ENCODE measurements around the gene CYB5R2.

Gene CYB5R2

DNA sequence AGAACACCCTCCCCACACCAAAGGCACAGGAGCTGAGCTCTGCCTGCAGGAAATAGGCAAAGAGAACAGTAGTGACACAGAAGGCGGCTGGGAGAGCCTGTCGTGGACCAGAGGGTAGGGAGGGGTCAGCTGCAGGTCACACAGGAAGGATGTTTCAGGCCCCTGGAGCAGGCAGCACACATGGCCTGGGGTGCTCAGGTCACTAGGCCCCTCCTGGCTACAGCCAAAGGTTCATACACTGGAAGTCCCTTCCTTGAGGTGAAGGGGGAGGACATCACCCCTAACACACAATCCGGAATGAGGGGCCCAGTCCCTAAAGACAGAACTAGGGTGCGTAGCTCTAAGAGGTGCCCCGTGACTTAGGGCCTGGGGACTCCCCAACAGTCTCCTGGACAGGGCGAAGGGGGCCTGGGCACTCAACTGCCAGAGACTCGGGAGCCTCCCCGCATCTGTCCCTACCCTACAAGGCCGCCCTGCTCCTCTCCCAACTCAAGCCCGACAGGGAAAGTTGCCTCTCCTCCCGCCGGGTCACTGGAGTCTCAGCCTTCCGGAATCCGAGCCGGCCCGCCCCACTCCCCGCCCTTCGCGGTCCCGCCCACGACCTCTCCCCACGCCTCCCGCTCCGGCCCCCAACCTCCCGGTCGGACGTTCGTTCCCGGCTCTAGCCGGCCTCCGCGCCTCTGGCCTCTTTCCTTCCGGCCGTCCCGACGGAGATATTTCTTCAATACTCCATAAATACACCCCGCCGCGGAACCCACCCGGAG, at the start of gene CYB5R2:
Gene CYB5R2 (minus strand): TSS at position 541 of the 764 bp plus-strand sequence. CDS start 675 bp downstream, outside the sequence.
- DNase-seq (ENCODE audit: low read depth): no peak

DNA sequence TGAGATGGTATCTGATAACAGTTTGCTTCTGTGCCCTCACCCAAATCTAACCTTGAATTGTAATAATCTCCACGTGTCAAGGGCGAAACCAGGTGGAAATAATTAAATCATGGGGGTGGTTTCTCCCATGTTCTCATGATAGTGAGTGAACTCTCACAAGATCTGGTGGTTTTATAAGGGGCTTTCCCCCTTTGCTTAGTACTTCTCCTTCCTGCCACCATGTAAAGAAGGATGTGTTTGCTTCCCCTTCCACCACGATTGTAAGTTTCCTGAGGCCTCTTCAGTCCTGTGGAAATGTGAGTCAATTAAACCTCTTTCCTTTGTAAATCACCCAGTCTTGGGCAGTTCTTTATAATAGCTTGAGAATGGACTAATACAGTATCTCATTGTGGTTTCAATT, 41.5 kb upstream of the CYB5R2 start:
- DNase-seq (ENCODE audit: low read depth): no peak

- no peak for DNase-seq (ENCODE audit: low read depth)
Measured at GRCh38 chr11:7706377-7706776, 33.1 kb upstream of the CYB5R2 start, which contains the start of gene OVCH2. TSS of gene OVCH2 (minus strand) at chr11:7706477. CDS start at chr11:7706394, 83 bp downstream.

DNA sequence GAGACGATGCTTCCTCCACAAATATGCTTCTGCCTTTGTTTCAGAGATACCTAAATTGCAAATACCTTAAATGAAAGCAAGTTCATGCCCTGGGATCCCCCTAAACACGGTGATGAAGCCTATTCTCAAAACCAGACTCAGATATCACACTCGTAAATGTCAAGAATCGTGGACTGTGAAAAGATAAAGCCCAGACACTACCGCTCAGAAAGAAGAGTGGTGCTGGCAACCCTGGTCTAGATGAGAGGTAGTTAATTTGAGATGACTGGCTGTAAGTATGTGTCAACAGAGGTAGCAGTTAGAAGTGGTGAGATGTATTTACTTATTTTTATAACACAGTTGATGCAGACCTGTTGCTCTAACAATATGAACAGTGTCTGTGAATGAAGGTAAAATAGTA, 30.4 kb upstream of the CYB5R2 start:
- DNase-seq (ENCODE audit: low read depth): no peak

DNA sequence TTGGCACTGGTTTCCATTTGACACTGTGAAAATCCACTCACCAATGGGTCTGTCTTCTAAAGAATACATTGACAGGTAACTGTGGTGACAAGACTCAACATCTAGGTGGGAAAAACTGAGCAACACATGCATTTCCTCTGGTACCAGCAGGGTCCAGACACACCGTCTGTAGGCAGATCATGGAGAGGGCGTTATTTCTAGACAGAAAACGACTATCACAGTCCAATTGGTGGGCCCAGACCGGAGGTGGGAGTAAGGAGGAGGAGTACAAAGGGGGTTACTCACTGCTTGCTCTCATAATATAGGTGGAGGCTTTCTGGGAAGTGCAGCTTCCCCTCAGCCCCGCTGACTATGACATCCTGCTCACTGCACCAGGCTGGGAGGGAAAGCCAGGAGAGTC, 23.1 kb upstream of the CYB5R2 start:
- no peak for DNase-seq (ENCODE audit: low read depth)

DNA sequence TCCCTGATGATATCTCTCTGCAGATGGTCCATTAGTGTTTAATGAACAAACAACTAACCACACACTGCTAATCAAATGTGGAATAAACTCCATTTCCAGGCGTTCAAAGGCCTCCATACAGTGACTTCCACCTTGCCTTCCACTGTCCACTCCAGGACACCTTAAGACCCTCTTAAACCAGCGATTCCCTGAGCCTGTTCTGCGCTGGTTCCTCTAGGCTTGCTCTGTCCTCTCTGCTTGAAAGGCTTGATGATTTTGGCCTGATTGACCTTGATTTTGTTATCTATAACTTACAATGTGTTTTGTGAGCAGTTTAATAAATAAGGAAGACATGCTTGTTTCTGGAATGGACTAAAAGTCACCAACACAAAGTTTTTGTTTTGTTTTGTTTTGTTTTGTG, 20.9 kb upstream of the CYB5R2 start:
- no peak for DNase-seq (ENCODE audit: low read depth)

- no peak for DNase-seq (ENCODE audit: low read depth)
Measured at GRCh38 chr11:7692426-7692825, 19.1 kb upstream of the CYB5R2 start.

DNA sequence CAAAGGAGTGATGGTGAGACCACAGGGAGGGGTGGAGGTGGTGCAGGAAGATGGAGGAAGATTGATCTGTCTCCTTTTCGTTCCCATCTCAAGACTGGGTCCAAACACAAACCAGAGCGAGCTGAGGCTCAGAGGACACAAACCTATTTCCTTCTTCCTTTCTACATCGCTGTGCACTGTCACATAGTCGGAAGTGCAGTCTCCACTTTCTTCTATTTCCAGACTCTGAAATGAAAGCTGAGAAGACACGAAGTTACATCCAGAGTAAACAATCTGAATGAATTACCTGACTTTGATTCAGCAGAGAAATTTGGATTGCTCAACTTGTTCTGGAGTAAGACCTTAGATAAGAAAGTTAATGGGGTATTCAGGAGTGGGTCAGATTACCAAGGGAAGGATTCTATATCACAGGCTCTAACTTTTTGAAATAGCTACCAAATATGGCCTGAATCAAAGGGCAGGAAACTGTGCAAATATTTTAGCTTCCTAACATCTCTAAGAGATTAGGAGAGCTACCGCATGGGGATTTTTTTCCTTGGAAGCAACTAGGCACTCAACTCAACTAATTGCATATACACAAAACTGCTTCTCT, 18.6 kb upstream of the CYB5R2 start:
- no peak for DNase-seq (ENCODE audit: low read depth)

- no peak for DNase-seq (ENCODE audit: low read depth)
Measured at GRCh38 chr11:7690648-7691047, 17.3 kb upstream of the CYB5R2 start.

DNA sequence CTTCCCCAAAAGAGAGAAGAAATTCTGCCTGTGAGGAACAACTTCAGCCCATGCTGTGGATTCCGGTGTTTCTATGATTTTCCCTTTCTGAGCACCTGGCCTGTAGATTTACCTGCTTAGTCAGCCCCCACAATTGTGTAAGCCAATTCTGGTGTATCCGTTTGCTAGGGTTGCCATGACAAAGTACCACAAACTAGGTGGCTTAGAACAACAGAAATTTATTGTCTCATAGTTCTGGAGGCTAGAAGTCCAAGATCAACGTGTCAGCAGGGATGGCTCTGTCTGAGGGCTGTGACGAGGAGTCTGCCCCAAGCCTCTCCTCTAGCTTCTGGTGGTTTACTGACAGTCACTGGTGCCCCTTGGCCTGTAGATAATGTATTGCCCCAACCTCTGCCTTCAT, 15.9 kb upstream of the CYB5R2 start:
- no peak for DNase-seq (ENCODE audit: low read depth)

DNA sequence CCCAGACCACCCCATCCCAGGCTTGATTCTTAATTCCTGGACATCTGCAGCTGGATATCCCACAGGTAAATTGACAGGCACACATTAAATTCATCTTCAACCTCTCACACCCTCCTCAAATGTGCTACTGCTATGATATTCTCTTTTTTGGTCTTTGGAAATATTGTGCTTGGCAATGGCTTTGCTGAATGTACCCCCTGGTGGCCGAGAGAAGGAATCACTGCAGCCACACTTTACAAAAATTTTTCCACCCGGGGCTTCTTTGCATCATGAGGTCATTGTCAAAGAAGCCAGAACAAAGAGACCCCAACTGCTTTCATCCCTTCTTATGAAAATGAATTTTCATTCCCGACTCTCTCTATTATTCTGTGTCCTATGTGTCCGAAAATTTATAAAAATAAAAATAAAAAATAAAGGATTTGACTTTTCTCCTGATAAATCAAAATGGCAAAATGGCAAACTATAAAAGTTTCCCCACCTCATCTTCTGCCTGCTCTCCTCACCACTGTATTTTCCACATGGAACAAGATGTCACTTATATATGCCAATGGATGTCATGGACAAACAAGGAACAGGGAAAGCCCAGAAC, 15.0 kb upstream of the CYB5R2 start:
- DNase-seq (ENCODE audit: low read depth): no peak

DNA sequence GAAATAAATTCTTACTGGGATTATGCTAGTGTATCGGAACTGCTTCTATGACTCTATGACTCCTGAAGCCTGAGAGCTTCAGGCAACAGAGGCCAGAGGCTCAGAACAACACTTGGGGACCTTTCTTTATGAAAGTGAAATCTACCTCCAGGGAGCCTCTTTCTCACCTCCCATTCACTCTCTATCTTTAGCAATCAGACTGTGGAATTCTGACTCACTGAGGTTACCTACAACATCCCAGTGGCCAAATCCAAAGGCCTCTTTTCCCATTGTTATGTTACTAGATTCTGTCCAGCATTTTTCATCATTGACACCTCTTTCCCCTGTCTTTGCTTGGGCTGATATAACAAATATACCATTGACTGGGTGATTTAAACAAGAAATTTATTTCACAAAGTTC, 14.1 kb upstream of the CYB5R2 start:
- DNase-seq (ENCODE audit: low read depth): no peak

- DNase-seq (ENCODE audit: low read depth): no peak
Measured at GRCh38 chr11:7686761-7687160, 13.5 kb upstream of the CYB5R2 start.

GRCh38 chr11:7683571-7683970, 10.3 kb upstream of the CYB5R2 start:
- DNase-seq (ENCODE audit: low read depth): no peak

- no peak for DNase-seq (ENCODE audit: low read depth)
Measured at GRCh38 chr11:7677796-7678201, 4.5 kb upstream of the CYB5R2 start.

- no peak for DNase-seq (ENCODE audit: low read depth)
Measured at GRCh38 chr11:7677071-7677470, 3.8 kb upstream of the CYB5R2 start.

GRCh38 chr11:7675631-7676030, 2.3 kb upstream of the CYB5R2 start:
- no peak for DNase-seq (ENCODE audit: low read depth)

DNA sequence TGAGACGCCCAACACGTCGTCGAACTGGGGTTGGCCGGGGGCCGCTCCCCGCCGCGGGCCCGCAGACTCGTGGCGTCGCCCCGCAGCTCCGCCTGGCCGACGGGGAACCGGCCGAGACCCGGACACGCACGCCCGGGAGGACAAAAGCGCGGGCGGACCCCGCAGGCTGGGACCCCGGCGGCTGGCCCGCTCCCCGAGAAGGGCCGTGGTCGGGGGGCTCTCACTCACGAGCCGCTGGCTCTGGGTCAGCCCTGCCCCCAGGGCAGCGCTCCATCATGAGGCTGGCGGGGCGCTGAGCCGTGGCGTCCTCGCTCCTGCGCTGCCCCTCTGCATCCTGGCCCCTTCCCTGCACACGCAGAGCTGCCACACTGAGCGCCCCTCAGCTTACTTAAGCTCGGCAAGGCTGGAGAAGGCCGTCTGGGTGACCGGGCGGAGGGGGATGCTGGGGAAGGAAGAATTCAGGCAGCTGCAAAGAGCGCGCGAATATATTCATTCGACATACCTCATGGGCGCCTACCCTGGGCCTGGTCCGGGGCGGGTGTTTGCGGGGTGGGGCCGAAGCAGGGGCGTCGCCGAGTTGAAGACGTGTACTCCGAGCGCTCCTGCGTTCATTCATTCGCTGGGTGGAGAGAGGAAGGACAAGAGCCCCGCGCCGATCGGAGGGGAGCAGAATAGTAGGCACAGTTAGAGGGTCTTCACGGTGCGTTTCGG, 579 bp upstream of the CYB5R2 start:
- no peak for DNase-seq (ENCODE audit: low read depth)

DNA sequence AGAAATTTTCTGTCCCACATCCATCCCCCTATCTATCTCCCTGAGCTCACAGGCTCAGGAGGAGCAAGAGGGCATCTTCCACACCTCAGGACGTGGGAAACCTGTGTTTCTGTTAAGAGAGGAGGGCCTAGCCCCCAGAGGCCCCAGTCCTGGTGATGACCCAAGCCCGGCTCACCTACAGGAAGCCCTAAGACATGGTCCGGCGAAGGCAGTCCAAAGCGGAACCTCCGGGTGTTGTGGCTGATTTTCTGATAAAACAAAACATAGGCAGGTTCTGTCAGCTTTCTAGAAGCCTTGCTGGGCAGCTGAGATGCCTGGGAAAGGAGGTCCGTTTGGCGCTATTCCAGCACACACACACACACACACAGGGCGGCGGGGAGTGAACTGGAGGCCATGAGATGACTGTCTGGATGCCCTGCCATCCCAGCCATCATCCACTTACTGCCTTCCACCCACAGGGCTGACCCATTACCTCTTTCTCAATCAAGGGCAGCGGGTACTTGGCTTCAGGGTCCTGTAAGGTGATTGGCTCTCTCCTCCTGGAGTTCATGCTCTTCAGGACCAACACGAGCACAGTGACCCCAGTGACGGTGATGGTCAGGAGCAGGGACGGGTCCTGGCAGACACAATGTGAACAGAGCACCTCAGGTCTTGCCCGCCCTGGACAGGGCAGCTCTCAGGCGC, 882 bp downstream of the CYB5R2 start:
- no peak for DNase-seq (ENCODE audit: low read depth)

DNA sequence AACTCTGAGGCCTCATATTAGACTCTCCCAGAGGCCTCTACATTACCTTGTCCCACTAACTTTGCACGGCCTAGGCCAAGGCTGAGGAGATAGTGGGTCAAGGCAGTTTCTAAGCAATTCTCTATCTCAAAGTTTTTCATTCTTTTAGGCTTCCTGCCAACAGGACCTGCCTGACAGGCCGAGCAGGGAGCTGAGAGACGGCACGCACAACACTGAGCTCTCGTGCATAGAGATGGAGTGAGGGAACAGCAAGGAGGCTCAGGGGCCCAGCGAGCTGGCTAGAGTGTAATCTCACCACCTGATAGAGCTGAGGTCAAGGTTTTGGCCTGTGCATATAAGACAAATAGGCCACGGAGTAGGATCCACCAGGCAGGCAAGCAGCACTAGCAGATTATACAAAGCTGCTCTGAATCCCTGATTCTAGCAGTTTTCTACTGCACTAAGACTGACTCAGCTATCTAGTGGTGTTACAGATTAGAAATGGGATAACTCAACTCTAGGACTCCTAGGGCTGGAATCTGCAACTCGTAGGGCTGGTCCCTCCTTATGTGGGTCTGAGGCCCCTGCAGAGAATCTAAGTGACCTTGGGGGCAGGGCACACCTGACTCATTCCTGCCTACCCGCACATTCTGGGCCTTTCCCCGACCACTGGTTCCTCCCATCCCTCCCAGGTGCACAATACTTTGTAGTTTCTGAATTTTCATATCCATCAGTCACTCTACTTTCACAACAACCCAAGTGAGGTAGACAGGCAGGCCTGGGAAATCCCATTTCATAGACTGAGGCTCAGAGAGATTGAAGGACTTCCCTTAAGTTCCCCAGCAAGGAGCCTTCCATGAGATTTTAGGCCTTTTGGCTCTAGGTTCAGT, 1.7 kb downstream of the CYB5R2 start:
- DNase-seq (ENCODE audit: low read depth): no peak

GRCh38 chr11:7670641-7671040, 2.7 kb downstream of the CYB5R2 start:
- no peak for DNase-seq (ENCODE audit: low read depth)

Data from stimulated activated CD8-positive, alpha-beta memory T cell treated with anti-CD3 and anti-CD28 coated beads, Interleukin-15, amount 100 ng/mL, for 24 hours (primary cell).